ENCODE measurements around the gene SYT1. TPM values are rescaled to one million over a fixed set of nuclear protein-coding genes. Genes with fewer than 3 reads are reported as not detected.

Gene SYT1
- total RNA-seq, 1 donor from 2014 or later, result 3.6 TPM

GRCh38 chr12:79056775-79057174, 192.2 kb downstream of the SYT1 start:
- no peak for DNase-seq (ENCODE audit: low read depth in 2 of 2)

- no peak for DNase-seq (ENCODE audit: low read depth in 2 of 2)
Observed at GRCh38 chr12:79057540-79057939, 193.0 kb downstream of the SYT1 start.

- peak in 1 of 2 donors; percentile 61 for DNase-seq (ENCODE audit: low read depth in 2 of 2)
Observed at GRCh38 chr12:79058342-79058741, 193.8 kb downstream of the SYT1 start.

GRCh38 chr12:79059557-79059956, 195.0 kb downstream of the SYT1 start:
- DNase-seq (ENCODE audit: low read depth in 2 of 2), result no peak

- DNase-seq (ENCODE audit: low read depth in 2 of 2), result peak in 1 of 2 donors; percentile 66
Observed at GRCh38 chr12:79063258-79063657, 198.7 kb downstream of the SYT1 start.

GRCh38 chr12:79067977-79068376, 203.4 kb downstream of the SYT1 start:
- no peak for DNase-seq (ENCODE audit: low read depth in 2 of 2)

GRCh38 chr12:79069009-79069408, 204.4 kb downstream of the SYT1 start:
- no peak for DNase-seq (ENCODE audit: low read depth in 2 of 2)

GRCh38 chr12:79071498-79071897, 206.9 kb downstream of the SYT1 start:
- no peak for DNase-seq (ENCODE audit: low read depth in 2 of 2)

GRCh38 chr12:79073506-79073905, 208.9 kb downstream of the SYT1 start:
- DNase-seq (ENCODE audit: low read depth in 2 of 2), result no peak

- DNase-seq (ENCODE audit: low read depth in 2 of 2), result no peak
Observed at GRCh38 chr12:79082595-79082994, 218.0 kb downstream of the SYT1 start.

- peak in 1 of 2 donors; percentile 4 for DNase-seq (ENCODE audit: low read depth in 2 of 2)
Observed at GRCh38 chr12:79083181-79083580, 218.6 kb downstream of the SYT1 start.

- DNase-seq (ENCODE audit: low read depth in 2 of 2), result no peak
Observed at GRCh38 chr12:79085106-79085682, 220.6 kb downstream of the SYT1 start.

GRCh38 chr12:79086541-79087296, 222.1 kb downstream of the SYT1 start:
- no peak for DNase-seq (ENCODE audit: low read depth in 2 of 2)

- no peak for DNase-seq (ENCODE audit: low read depth in 2 of 2)
Observed at GRCh38 chr12:79098530-79098929, 234.0 kb downstream of the SYT1 start.

- DNase-seq (ENCODE audit: low read depth in 2 of 2), result no peak
Observed at GRCh38 chr12:79108962-79109361, 244.4 kb downstream of the SYT1 start.

- no peak for DNase-seq (ENCODE audit: low read depth in 2 of 2)
Observed at GRCh38 chr12:79114896-79115295, 250.3 kb downstream of the SYT1 start.

GRCh38 chr12:79115743-79116142, 251.2 kb downstream of the SYT1 start:
- no peak for DNase-seq (ENCODE audit: low read depth in 2 of 2)

GRCh38 chr12:79119796-79120195, 255.2 kb downstream of the SYT1 start:
- no peak for DNase-seq (ENCODE audit: low read depth in 2 of 2)

- DNase-seq (ENCODE audit: low read depth in 2 of 2), result peak in 1 of 2 donors; percentile 7
Observed at GRCh38 chr12:79121486-79121885, 256.9 kb downstream of the SYT1 start.

GRCh38 chr12:79124385-79124784, 259.8 kb downstream of the SYT1 start:
- DNase-seq (ENCODE audit: low read depth in 2 of 2), result no peak

- no peak for DNase-seq (ENCODE audit: low read depth in 2 of 2)
Observed at GRCh38 chr12:79125358-79125757, 260.8 kb downstream of the SYT1 start.

GRCh38 chr12:79127271-79127751, 262.7 kb downstream of the SYT1 start:
- peak in 1 of 2 donors; percentile 13 for DNase-seq (ENCODE audit: low read depth in 2 of 2)

- DNase-seq (ENCODE audit: low read depth in 2 of 2), result no peak
Observed at GRCh38 chr12:79128956-79129355, 264.4 kb downstream of the SYT1 start.

Data from dermis microvascular lymphatic vessel endothelial cell (primary cell).